ENCODE results near the gene PIGO.

Gene PIGO

GRCh38 chr9:35060548-35061207, 35.7 kb downstream of the PIGO start:
- Histone ChIP-seq H3K27ac (ENCODE audit: low read depth, low read length) (no peak overlapping the region), H3K36me3 (ENCODE audit: insufficient read depth, low read length) (peaks cover 96% of the 10 kb centered on the region), H3K9ac (ENCODE audit: low read length) (no peak overlapping the region), H3K4me3 (ENCODE audit: low read depth in 1 of 2, low read length in 2 of 2) (no peak overlapping the region), H3K9me3 (ENCODE audit: low read length) (no peaks in the 10 kb centered on the region), H3K27me3 (ENCODE audit: control insufficient read depth in 1 of 2, insufficient read depth in 2 of 2, low read length in 2 of 2) (no peaks in the 10 kb centered on the region), H3K4me1 (ENCODE audit: insufficient read depth, low read length) (no peaks in the 10 kb centered on the region)

- Histone ChIP-seq H3K9me3 (ENCODE audit: low read length) (no peaks in the 10 kb centered on the region), H3K27me3 (ENCODE audit: control insufficient read depth in 1 of 2, insufficient read depth in 2 of 2, low read length in 2 of 2) (no peaks in the 10 kb centered on the region), H3K4me3 (ENCODE audit: low read depth in 1 of 2, low read length in 2 of 2) (no peak overlapping the region), H3K9ac (ENCODE audit: low read length) (no peak overlapping the region), H3K27ac (ENCODE audit: low read depth, low read length) (no peak overlapping the region), H3K36me3 (ENCODE audit: insufficient read depth, low read length) (peaks cover 91% of the 10 kb centered on the region), H3K4me1 (ENCODE audit: insufficient read depth, low read length) (no peaks in the 10 kb centered on the region)
These were observed 37.0 kb downstream of the PIGO start for GRCh38 chr9:35059438-35059837.

GRCh38 chr9:35057271-35057620, 39.1 kb downstream of the PIGO start:
- H3K4me3 ChIP-seq (ENCODE audit: low read depth in 1 of 2, low read length in 2 of 2) = no peak overlapping the region
- H3K9ac ChIP-seq (ENCODE audit: low read length) = no peak overlapping the region
- peaks cover 72% of the 10 kb centered on the region for H3K36me3 ChIP-seq (ENCODE audit: insufficient read depth, low read length)
- H3K4me1 ChIP-seq (ENCODE audit: insufficient read depth, low read length) = no peaks in the 10 kb centered on the region
- no peak overlapping the region for H3K27ac ChIP-seq (ENCODE audit: low read depth, low read length)
- no peaks in the 10 kb centered on the region for H3K9me3 ChIP-seq (ENCODE audit: low read length)
- no peaks in the 10 kb centered on the region for H3K27me3 ChIP-seq (ENCODE audit: control insufficient read depth in 1 of 2, insufficient read depth in 2 of 2, low read length in 2 of 2)

DNA sequence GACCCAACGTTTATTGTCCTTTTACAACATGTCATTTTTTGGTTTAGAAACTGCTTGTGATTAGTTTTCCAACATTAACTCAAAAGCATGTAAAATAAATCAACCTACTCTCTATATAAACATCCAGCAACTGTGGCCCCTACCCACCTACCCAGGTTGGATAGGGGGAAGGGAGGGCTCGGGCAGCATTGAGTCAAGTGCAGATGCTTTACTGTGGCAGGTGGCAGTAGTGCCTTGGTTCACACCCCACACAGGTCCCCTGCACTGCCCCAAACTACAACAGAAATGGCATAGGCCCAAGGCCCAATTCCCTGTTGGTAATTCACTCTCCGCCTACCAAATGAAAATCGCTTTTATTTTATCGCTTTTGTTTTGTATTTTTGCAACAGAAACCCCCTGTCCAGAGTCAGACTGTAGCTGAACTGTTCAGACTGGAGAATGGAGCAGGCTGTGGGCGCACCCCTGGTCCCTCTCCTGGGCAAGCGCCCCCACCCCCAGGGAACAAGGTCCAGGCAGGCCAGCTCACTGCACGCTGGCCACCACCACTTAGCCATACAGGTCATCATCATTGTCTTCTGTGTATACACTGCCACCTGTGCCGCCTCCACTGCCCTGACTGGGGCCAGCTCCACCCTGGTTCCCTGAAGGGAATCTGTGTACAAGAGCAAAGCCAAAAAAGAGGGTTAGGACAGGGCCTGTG, 39.7 kb downstream of the PIGO start:
- Histone ChIP-seq H3K36me3 (ENCODE audit: insufficient read depth, low read length) (peaks cover 70% of the 10 kb centered on the region), H3K4me1 (ENCODE audit: insufficient read depth, low read length) (no peaks in the 10 kb centered on the region), H3K9me3 (ENCODE audit: low read length) (no peaks in the 10 kb centered on the region), H3K9ac (ENCODE audit: low read length) (no peak overlapping the region), H3K4me3 (ENCODE audit: low read depth in 1 of 2, low read length in 2 of 2) (no peak overlapping the region), H3K27ac (ENCODE audit: low read depth, low read length) (no peak overlapping the region), H3K27me3 (ENCODE audit: control insufficient read depth in 1 of 2, insufficient read depth in 2 of 2, low read length in 2 of 2) (no peaks in the 10 kb centered on the region)

DNA sequence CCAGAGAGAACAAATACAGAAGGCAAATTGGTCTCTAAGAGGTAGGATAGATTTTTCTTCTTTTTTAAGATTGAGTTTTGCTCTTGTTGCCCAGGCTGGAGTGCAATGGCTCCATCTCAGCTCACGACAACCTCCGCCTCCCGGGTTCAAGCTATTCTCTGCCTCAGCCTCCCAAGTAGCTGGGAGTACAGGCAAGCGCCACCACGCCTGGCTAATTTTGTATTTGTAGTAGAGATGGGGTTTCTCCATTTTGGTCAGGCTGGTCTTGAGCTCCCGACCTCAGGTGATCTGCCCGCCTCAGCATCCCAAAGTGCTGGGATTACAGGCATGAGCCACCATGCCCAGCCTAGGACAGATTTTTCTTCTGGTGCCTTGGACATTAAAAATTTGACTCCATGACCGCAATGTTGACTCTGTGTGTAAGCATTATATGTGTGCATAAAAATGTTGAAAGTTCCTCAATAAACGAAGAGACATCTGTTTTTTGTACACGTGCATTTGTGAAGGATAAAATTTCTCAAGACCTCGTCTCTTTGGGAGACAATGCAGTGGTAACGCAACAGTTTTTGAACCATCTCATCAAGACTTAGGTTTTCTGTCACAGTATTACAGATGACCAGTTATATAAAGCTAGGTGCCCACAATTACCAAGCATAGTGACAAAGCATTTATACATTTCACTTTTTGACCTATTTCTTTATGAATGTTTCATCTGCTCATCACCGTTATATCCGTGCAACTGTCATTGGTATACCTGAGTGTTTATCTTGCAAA, 41.3 kb downstream of the PIGO start:
- no peaks in the 10 kb centered on the region for H3K9me3 ChIP-seq (ENCODE audit: low read length)
- H3K36me3 ChIP-seq (ENCODE audit: insufficient read depth, low read length) = peaks cover 53% of the 10 kb centered on the region
- no peak overlapping the region for H3K27ac ChIP-seq (ENCODE audit: low read depth, low read length)
- no peak overlapping the region for H3K4me3 ChIP-seq (ENCODE audit: low read depth in 1 of 2, low read length in 2 of 2)
- H3K4me1 ChIP-seq (ENCODE audit: insufficient read depth, low read length) = peaks cover 5% of the 10 kb centered on the region
- H3K27me3 ChIP-seq (ENCODE audit: control insufficient read depth in 1 of 2, insufficient read depth in 2 of 2, low read length in 2 of 2) = no peaks in the 10 kb centered on the region
- H3K9ac ChIP-seq (ENCODE audit: low read length) = no peak overlapping the region

DNA sequence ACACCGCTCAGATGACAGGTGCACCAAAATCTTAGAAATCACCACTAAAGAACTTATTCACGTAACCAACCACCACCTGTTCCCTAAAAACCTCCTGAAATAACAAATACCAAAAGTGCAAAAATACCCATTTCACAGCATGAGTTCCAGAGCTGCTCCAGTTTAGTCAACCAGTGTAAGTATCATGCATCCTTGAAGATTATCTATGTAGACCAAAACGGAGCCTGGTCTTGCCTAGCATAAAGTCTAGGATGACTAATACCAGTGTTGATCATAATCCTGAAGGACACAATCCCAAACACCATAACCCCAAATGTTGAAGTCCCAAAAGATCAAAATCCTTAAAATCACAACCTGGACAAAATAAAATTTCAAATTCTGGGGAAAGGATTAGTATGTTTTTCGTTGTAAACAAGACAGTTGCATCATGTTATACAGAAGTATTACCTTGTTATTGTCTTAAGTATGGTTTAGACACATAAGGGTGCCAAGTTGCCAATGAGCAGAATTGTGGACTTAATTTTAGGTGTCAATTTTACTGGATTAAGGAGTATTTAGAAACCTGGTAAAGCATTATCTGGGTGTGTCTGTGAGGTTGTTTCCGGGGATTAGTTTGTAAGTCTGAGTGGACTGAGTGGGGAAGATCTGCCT, 42.1 kb downstream of the PIGO start:
- Histone ChIP-seq H3K4me3 (ENCODE audit: low read depth in 1 of 2, low read length in 2 of 2) (no peak overlapping the region), H3K27ac (ENCODE audit: low read depth, low read length) (no peak overlapping the region)

GRCh38 chr9:35051069-35051967, 45.1 kb downstream of the PIGO start:
- Histone ChIP-seq H3K36me3 (ENCODE audit: insufficient read depth, low read length) (peaks cover 38% of the 10 kb centered on the region), H3K9me3 (ENCODE audit: low read length) (no peaks in the 10 kb centered on the region), H3K9ac (ENCODE audit: low read length) (no peak overlapping the region), H3K27ac (ENCODE audit: low read depth, low read length) (no peak overlapping the region), H3K4me1 (ENCODE audit: insufficient read depth, low read length) (peaks cover 5% of the 10 kb centered on the region), H3K27me3 (ENCODE audit: control insufficient read depth in 1 of 2, insufficient read depth in 2 of 2, low read length in 2 of 2) (no peaks in the 10 kb centered on the region), H3K4me3 (ENCODE audit: low read depth in 1 of 2, low read length in 2 of 2) (no peak overlapping the region)

More for the DNA sequence above, 42.1 kb downstream of the PIGO start:
- Histone ChIP-seq H3K9me3 (ENCODE audit: low read length) (no peaks in the 10 kb centered on the region), H3K27me3 (ENCODE audit: control insufficient read depth in 1 of 2, insufficient read depth in 2 of 2, low read length in 2 of 2) (no peaks in the 10 kb centered on the region), H3K4me1 (ENCODE audit: insufficient read depth, low read length) (peaks cover 5% of the 10 kb centered on the region), H3K9ac (ENCODE audit: low read length) (no peak overlapping the region), H3K36me3 (ENCODE audit: insufficient read depth, low read length) (peaks cover 51% of the 10 kb centered on the region)

- H3K4me1 ChIP-seq (ENCODE audit: insufficient read depth, low read length) = peaks cover 5% of the 10 kb centered on the region
- no peak overlapping the region for H3K27ac ChIP-seq (ENCODE audit: low read depth, low read length)
- H3K36me3 ChIP-seq (ENCODE audit: insufficient read depth, low read length) = peaks cover 45% of the 10 kb centered on the region
- H3K9ac ChIP-seq (ENCODE audit: low read length) = no peak overlapping the region
- H3K9me3 ChIP-seq (ENCODE audit: low read length) = no peaks in the 10 kb centered on the region
- no peak overlapping the region for H3K4me3 ChIP-seq (ENCODE audit: low read depth in 1 of 2, low read length in 2 of 2)
- H3K27me3 ChIP-seq (ENCODE audit: control insufficient read depth in 1 of 2, insufficient read depth in 2 of 2, low read length in 2 of 2) = no peaks in the 10 kb centered on the region
These were observed 47.9 kb downstream of the PIGO start for GRCh38 chr9:35048511-35048910.

DNA sequence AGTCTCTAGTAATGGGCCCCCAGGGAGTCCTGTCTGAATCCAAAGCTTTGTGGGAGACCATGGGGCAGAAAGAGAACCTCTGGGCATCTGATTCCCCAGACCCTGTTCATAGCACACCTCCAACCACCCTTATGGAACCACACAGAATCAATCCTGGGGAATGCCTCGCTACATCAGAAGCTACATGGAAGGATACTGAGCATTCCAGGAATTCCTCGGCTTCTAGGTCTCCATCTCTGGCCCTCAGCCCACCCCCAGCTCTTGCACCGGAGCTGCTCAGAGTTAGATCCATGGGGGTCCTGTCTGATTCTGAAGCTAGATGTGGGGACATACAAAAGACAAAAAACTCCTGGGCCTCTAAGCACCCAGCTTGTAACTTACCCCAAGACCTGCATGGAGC, 52.3 kb downstream of the PIGO start:
- H3K36me3 ChIP-seq (ENCODE audit: insufficient read depth, low read length) = peaks cover 44% of the 10 kb centered on the region
- H3K27me3 ChIP-seq (ENCODE audit: control insufficient read depth in 1 of 2, insufficient read depth in 2 of 2, low read length in 2 of 2) = no peaks in the 10 kb centered on the region
- H3K4me1 ChIP-seq (ENCODE audit: insufficient read depth, low read length) = no peaks in the 10 kb centered on the region
- H3K9me3 ChIP-seq (ENCODE audit: low read length) = no peaks in the 10 kb centered on the region
- no peak overlapping the region for H3K27ac ChIP-seq (ENCODE audit: low read depth, low read length)
- no peak overlapping the region for H3K4me3 ChIP-seq (ENCODE audit: low read depth in 1 of 2, low read length in 2 of 2)
- H3K9ac ChIP-seq (ENCODE audit: low read length) = no peak overlapping the region

GRCh38 chr9:35042891-35043545, 53.4 kb downstream of the PIGO start:
- no peak overlapping the region for H3K9ac ChIP-seq (ENCODE audit: low read length)
- no peak overlapping the region for H3K4me3 ChIP-seq (ENCODE audit: low read depth in 1 of 2, low read length in 2 of 2)
- H3K9me3 ChIP-seq (ENCODE audit: low read length) = no peaks in the 10 kb centered on the region
- no peaks in the 10 kb centered on the region for H3K27me3 ChIP-seq (ENCODE audit: control insufficient read depth in 1 of 2, insufficient read depth in 2 of 2, low read length in 2 of 2)
- no peaks in the 10 kb centered on the region for H3K4me1 ChIP-seq (ENCODE audit: insufficient read depth, low read length)
- H3K36me3 ChIP-seq (ENCODE audit: insufficient read depth, low read length) = peaks cover 35% of the 10 kb centered on the region
- H3K27ac ChIP-seq (ENCODE audit: low read depth, low read length) = no peak overlapping the region
